Smooth muscle cell (in vitro differentiated cells): ENCODE measurements around the gene GPR25. TPM values are rescaled to one million over a fixed set of nuclear protein-coding genes. Genes with fewer than 3 reads are reported as not detected.
A peak's percentile ranks its signal among the peaks of the same experiment; 100 is the strongest.

Experiments used
- DNase-seq: peaks from one replicate; lab custom pipeline; 2025; ENCODE audit not compliant: unreplicated experiment; lab: John Stamatoyannopoulos, UW
- H2AFZ ChIP-seq: fragments of 200-600 bp; sonication (generic); 2 replicates; pipeline ENCODE4 v1.6.0; 2016; ENCODE audit warnings: antibody characterized with exemption, low read depth, mild to moderate bottlenecking
- H3F3A ChIP-seq: fragments of 200-600 bp; sonication (generic); 2 replicates; pipeline ENCODE4 v1.6.0; 2017; ENCODE audit warnings: antibody characterized with exemption, low read depth
- H3K27ac ChIP-seq: fragments of 200-600 bp; sonication (generic); 2 replicates; pipeline ENCODE4 v1.5.1; 2016; ENCODE audit warnings: low read depth, mild to moderate bottlenecking
- H3K27me3 ChIP-seq: fragments of 200-600 bp; sonication (generic); 2 replicates; pipeline ENCODE4 v1.6.1; 2016; ENCODE audit warnings: low read depth, mild to moderate bottlenecking
- H3K36me3 ChIP-seq: fragments of 200-600 bp; sonication (generic); 2 replicates; pipeline ENCODE4 v1.5.1; 2016; ENCODE audit warnings: low read depth
- H3K4me1 ChIP-seq: fragments of 200-600 bp; sonication (generic); 2 replicates; pipeline ENCODE4 v1.5.1; 2016; ENCODE audit warnings: low read depth
- H3K4me2 ChIP-seq: fragments of 200-600 bp; sonication (generic); 2 replicates; pipeline ENCODE4 v1.6.0; 2016; ENCODE audit warnings: mild to moderate bottlenecking
- H3K4me3 ChIP-seq: fragments of 200-600 bp; sonication (generic); 2 replicates; pipeline ENCODE4 v1.5.1; 2016; ENCODE audit warnings: mild to moderate bottlenecking
- H3K79me2 ChIP-seq: fragments of 200-600 bp; sonication (generic); 2 replicates; pipeline ENCODE4 v1.6.0; 2016; ENCODE audit warnings: low read depth, mild to moderate bottlenecking
- H3K9ac ChIP-seq: fragments of 200-600 bp; sonication (generic); 2 replicates; pipeline ENCODE4 v1.6.0; 2016; ENCODE audit warnings: low read depth
- H3K9me3 ChIP-seq: fragments of 200-600 bp; sonication (generic); replicated peaks from 2 replicates; pipeline ENCODE4 v1.5.1; 2016; ENCODE audit warnings: low read depth
- H4K20me1 ChIP-seq: fragments of 200-600 bp; sonication (generic); 2 replicates; pipeline ENCODE4 v1.6.0; 2016; ENCODE audit warnings: low read depth
- CTCF ChIP-seq: fragments of 200-600 bp; sonication (generic); IDR thresholded peaks from 2 replicates; pipeline ENCODE4 v1.5.1; 2017; ENCODE audit warnings: borderline replicate concordance, mild to moderate bottlenecking, antibody characterized with exemption; ENCODE audit not compliant: insufficient read depth, poor library complexity, severe bottlenecking
- WGBS: methylation state at CpG from one replicate; pipeline ENCODE4 v1.1.7; 2016; ENCODE audit warnings: low lambda C conversion rate; 5-methylcytosine and 5-hydroxymethylcytosine counted together
- polyA plus RNA-seq: library from polyadenylated mRNA; unstranded; fragments of >200 nt; fragmentation: Nextera tagmentation; extraction: Ambion mirVana; gene quantifications from 2 replicates; pipeline ENCODE4 v1.2.1, GENCODE V29; 2016
- total RNA-seq: library from RNA; depleted of rRNA; stranded (reverse); fragments of >200 nt; gene quantifications from 2 replicates; pipeline ENCODE4 v1.2.3, GENCODE V29; 2014

The GPR25 gene
- total and polyA plus RNA-seq, 2 experiments from 2014 or later, result not detected

DNA sequence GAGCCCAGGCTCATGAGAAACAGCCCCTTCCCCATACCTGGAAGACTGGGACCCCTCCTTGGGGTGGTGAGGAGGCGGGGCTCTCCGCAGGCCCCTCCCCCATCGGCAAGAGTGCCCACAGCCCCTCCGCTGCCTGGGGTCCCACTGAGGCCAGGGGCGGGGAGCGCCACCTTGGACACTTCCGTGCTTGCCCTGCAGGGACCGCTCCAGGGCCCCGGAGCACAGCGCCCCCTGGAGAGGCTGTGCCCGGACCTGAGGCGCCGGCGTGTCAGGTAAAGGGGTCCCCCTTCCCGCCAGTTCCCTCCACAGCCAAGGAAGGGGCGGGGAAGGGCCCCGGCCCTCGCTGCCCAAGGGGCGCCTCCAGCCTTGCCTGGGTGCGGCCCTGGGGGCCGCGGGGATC, 43.4 kb downstream of the GPR25 start:
- 65% methylated on average over 6 of the region's 22 CpGs for WGBS
- no peak overlapping the region for H3K9ac ChIP-seq
- TF ChIP-seq CTCF, result peak; percentile 8
- H3K9me3 ChIP-seq, result no peaks in the 10 kb centered on the region
- H4K20me1 ChIP-seq, result no peaks in the 10 kb centered on the region
- H3F3A ChIP-seq, result no peaks in the 10 kb centered on the region
- H3K4me3 ChIP-seq, result no peak overlapping the region
- H3K27me3 ChIP-seq, result no peaks in the 10 kb centered on the region
- H3K4me2 ChIP-seq, result no peak overlapping the region
- no peaks in the 10 kb centered on the region for H3K4me1 ChIP-seq
- H2AFZ ChIP-seq, result no peak overlapping the region
- no peak overlapping the region for H3K27ac ChIP-seq
- H3K79me2 ChIP-seq, result no peaks in the 10 kb centered on the region
- no peak for DNase-seq
- no peaks in the 10 kb centered on the region for H3K36me3 ChIP-seq

DNA sequence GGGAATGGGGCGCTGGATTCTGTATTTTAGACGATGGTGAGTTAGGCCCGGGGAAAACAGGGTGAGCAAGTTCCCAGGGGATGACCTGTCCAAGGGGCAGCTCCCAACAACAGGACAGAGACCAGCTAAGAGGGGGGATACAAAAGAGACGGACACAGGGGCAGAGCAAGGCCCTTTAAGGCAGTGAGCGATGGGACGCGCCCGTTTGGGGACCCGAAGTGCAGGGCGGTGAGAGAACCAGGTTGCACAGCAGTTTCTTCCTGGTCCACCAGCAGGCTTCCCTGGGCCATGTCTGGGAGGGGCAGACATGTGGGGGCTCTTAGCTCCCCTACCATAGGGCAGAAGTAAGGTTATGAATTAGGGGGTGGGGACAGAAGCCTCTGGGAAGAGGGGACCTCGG, 43.9 kb downstream of the GPR25 start:
- TF ChIP-seq CTCF, result no peak
- Histone ChIP-seq H4K20me1 (no peaks in the 10 kb centered on the region), H3K27ac (no peak overlapping the region), H2AFZ (no peak overlapping the region), H3K4me1 (no peaks in the 10 kb centered on the region), H3K9me3 (no peaks in the 10 kb centered on the region), H3K36me3 (no peaks in the 10 kb centered on the region), H3K9ac (no peak overlapping the region), H3K4me3 (no peak overlapping the region), H3K27me3 (no peaks in the 10 kb centered on the region), H3K4me2 (no peak overlapping the region), H3K79me2 (no peaks in the 10 kb centered on the region), H3F3A (no peaks in the 10 kb centered on the region)
- 90% methylated on average over 11 of the region's 11 CpGs for WGBS
- DNase-seq, result no peak

DNA sequence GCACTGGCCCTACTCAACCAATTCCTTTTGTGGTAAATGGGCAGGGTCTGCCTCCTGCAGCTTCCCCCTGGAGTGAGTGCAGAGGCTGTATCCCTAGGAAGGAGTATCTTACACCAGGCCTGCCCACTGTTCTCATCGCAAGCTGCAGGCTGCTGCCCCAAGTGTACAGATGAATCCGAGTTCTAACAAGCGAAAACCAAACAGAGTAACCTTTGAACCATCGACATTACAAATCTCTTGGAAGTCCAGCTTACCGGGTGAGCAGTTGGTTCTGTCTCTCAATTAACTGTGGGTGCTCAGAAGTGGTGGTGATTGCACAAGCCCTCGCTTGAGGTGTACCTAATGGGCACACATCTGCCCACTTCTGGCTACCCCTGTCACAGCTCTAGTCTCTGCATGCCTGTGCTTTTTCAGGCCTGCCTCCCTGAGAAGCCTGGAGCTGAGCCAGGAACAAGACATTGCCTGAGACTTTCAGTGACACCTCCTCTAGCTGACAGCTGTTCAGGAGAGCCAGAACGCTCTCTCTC, 44.6 kb downstream of the GPR25 start:
- Histone ChIP-seq H3K27me3 (no peaks in the 10 kb centered on the region), H3K4me2 (no peak overlapping the region), H3F3A (no peaks in the 10 kb centered on the region), H3K79me2 (no peaks in the 10 kb centered on the region), H4K20me1 (no peaks in the 10 kb centered on the region), H2AFZ (no peak overlapping the region), H3K4me3 (no peak overlapping the region), H3K4me1 (no peaks in the 10 kb centered on the region), H3K9ac (no peak overlapping the region), H3K27ac (no peak overlapping the region), H3K9me3 (no peaks in the 10 kb centered on the region), H3K36me3 (no peaks in the 10 kb centered on the region)
- WGBS, result 90% methylated on average over 6 of the region's 7 CpGs
- no peak for TF ChIP-seq CTCF
- no peak for DNase-seq

GRCh38 chr1:200918006-200918405, 45.2 kb downstream of the GPR25 start:
- Histone ChIP-seq H4K20me1 (no peaks in the 10 kb centered on the region), H3K27ac (no peak overlapping the region), H2AFZ (no peak overlapping the region), H3F3A (no peaks in the 10 kb centered on the region), H3K79me2 (no peaks in the 10 kb centered on the region), H3K27me3 (no peaks in the 10 kb centered on the region), H3K4me2 (no peak overlapping the region), H3K9ac (no peak overlapping the region), H3K4me1 (no peaks in the 10 kb centered on the region), H3K4me3 (no peak overlapping the region), H3K36me3 (no peaks in the 10 kb centered on the region), H3K9me3 (no peaks in the 10 kb centered on the region)
- no peak for DNase-seq
- 85% methylated on average over 3 of the region's 3 CpGs for WGBS
- TF ChIP-seq CTCF, result no peak
